Adrenal gland (tissue), 12 donors: Measurements from ENCODE around the gene WNT7A. TPM values are rescaled to one million over a fixed set of nuclear protein-coding genes. Genes with fewer than 3 reads are reported as not detected.

Experiments
- DNase-seq, 7 donors: peaks; one replicate each; pipeline ENCODE4 v3.0.0-alpha.2; 2019 to 2020
- H3K27ac ChIP-seq, 5 donors: fragments of 200-600 bp; sonication (generic) in 4 of 5; 1 replicate in 3 of 5; 2 replicates in 2 of 5; pipeline versions ENCODE4 v1.5.1 to v1.8.0; 2016 to 2020; ENCODE audit warnings: mild to moderate bottlenecking in 1 of 5
- H3K27me3 ChIP-seq: fragments of 200-600 bp; 2 replicates; pipeline ENCODE4 v1.8.0; 2021
- H3K36me3 ChIP-seq, 2 donors: fragments of 200-600 bp; replicated peaks in 1 of 2; 1 replicate in 1 of 2; 2 replicates in 1 of 2; pipeline versions ENCODE4 v1.5.1 to v1.8.0; 2018 to 2022
- H3K4me1 ChIP-seq, 2 donors: fragments of 200-600 bp; replicated peaks in 1 of 2; 1 replicate in 1 of 2; 2 replicates in 1 of 2; pipeline versions ENCODE4 v1.5.1 to v1.8.0; 2018 to 2021
- H3K4me3 ChIP-seq, 4 donors: fragments of 200-600 bp; sonication (generic) in 3 of 4; one replicate each; pipeline ENCODE4 v1.5.1; 2016 to 2018
- H3K9me3 ChIP-seq, 3 donors: fragments of 200-600 bp; sonication (generic) in 1 of 3; replicated peaks in 1 of 3; 1 replicate in 2 of 3; 2 replicates in 1 of 3; pipeline versions ENCODE4 v1.5.1 to v1.8.0; 2016 to 2021
- CTCF ChIP-seq, 6 experiments: fragments of 450-650 bp in 4 of 6; fragments of 200-600 bp in 2 of 6; sonication (generic) in 1 of 6; IDR thresholded peaks; 1 replicate in 5 of 6; 2 replicates in 1 of 6; pipeline versions ENCODE4 v1.5.1 to v1.8.0; 2016 to 2021; ENCODE audit warnings: antibody characterized with exemption in 6 of 6, mild to moderate bottlenecking in 2 of 6, moderate library complexity in 1 of 6
- POLR2A ChIP-seq, 2 donors: fragments of 450-650 bp; IDR thresholded peaks; one replicate each; pipeline ENCODE4 v1.6.1; 2017; ENCODE audit warnings: antibody characterized with exemption in 2 of 2, mild to moderate bottlenecking in 2 of 2, moderate library complexity in 1 of 2
- WGBS, 4 donors: extraction: QIAGEN DNeasy Blood & Tissue Kit in 2 of 4; methylation state at CpG; one replicate each; pipeline versions ENCODE4 v1.1.5 to v1.1.7; 2013 to 2017; 5-methylcytosine and 5-hydroxymethylcytosine counted together
- intact Hi-C, 2 donors: fragments of 100-400 bp; cut with DNase I; formaldehyde crosslinking; loops; one replicate each; pipeline versions ENCODE4 v1.14.1 to v1.15.0; 2022 to 2023
- polyA plus RNA-seq, 3 donors: library from polyadenylated mRNA; stranded (reverse); fragments of 200-250 nt in 2 of 3; fragments of 350-450 nt in 1 of 3; fragmentation: Illumina TruSeq in 1 of 3; extraction: RNeasy Lipid Tissue Mini Kit (QIAGEN cat#74804) in 1 of 3; gene quantifications; one replicate each; pipeline ENCODE4 v1.2.3, GENCODE V29; 2013 to 2014
- total RNA-seq, 9 donors: library from RNA; depleted of rRNA in 4 of 9; stranded (reverse); fragments of >200 nt in 4 of 9; fragments of 120-200 nt in 1 of 9; fragmentation: NEBNext Ultra II Directional in 1 of 9; extraction: Animal tissue kit (Norgen Biotek cat#: 25700) in 1 of 9; gene quantifications; one replicate each; pipeline versions ENCODE4 v1.1.0 to v1.2.4, GENCODE V29; 2013 to 2023
- donor health status: healthy with polysubstance abuse.
- donor health status: Bipolar disorder and iron deficiency.
- donor health status: DM: yes; HTN: yes; CAD: no.
- donor health status: DM: no; HTN: no; CAD: no.
- donor health status: DM: no; HTN: no; CAD: no.
- donor health status: DM: yes; HTN: yes; CAD: no.

Gene WNT7A
- total and polyA plus RNA-seq, 12 donors, result under 0.01 TPM; not detected in 11

- no peak for TF ChIP-seq CTCF (IDR thresholded peaks at IDR 0.05)
- TF ChIP-seq POLR2A (IDR thresholded peaks at IDR 0.05), result no peak
- no peaks in the 10 kb centered on the region for H3K9me3 ChIP-seq
- WGBS, 4 donors, result 77 to 84% (median 79%) methylated on average over 7 of the region's 7 CpGs
- peaks cover 4% of the 10 kb centered on the region for H3K27me3 ChIP-seq
- no peaks in the 10 kb centered on the region for H3K4me1 ChIP-seq
- H3K36me3 ChIP-seq, result no peaks in the 10 kb centered on the region
- no peak for DNase-seq
- H3K4me3 ChIP-seq, result no peak overlapping the region
- H3K27ac ChIP-seq, result no peak overlapping the region
- intact Hi-C loops, result no loop called here
Measured at GRCh38 chr3:13845806-13846205, 34.1 kb downstream of the WNT7A start.

DNA sequence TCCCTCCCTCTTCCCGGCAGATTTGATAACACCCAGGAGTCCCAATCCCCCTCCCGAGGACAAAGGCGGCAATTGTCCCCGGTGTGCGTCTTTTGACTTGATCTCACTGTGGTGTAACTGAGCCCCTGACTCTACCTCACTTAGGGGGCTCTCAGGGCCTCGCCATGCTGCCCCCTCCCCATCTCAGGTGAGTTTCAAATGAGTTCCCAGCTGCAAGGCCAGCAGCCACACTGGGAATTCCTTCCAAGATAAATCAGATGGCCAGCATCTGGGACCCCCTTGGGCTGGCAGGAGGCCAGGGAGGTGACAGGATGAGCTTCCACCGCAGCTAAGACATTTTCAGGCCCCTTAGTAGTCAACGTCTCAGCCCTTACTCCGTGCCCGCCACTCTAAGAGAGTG, 35.0 kb downstream of the WNT7A start:
- no peak for DNase-seq
- Histone ChIP-seq H3K4me3 (no peak overlapping the region), H3K36me3 (no peaks in the 10 kb centered on the region), H3K27ac (no peak overlapping the region), H3K4me1 (no peaks in the 10 kb centered on the region), H3K27me3 (peaks cover 4% of the 10 kb centered on the region), H3K9me3 (no peaks in the 10 kb centered on the region)
- WGBS, 4 donors, result 72 to 85% (median 78%) methylated on average over 8 to 10 of the region's 10 CpGs
- intact Hi-C loops, result no loop called here
- TF ChIP-seq POLR2A (IDR thresholded peaks at IDR 0.05) (no peak), CTCF (IDR thresholded peaks at IDR 0.05) (no peak)

DNA sequence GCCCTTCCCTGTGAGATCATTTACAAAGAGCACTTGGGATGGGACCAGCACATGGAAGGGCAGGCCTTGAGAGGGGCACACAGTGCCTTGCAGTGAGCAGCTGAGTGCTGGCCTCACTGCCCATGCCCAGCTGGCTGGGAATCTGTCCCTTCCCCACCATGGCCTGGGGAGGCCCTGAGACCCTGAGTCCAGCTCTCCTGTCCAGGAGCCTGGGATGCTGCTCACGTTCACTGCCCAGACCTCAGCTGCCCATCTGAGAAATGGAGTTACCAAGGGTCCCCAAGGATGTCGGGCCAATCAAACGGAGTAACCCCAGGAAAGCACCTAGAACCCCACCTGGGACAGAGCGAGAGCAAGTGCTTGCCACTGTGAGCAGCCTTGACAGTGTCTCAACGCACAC, 35.6 kb downstream of the WNT7A start:
- Histone ChIP-seq H3K9me3 (no peaks in the 10 kb centered on the region), H3K4me1 (no peaks in the 10 kb centered on the region), H3K4me3 (no peak overlapping the region), H3K36me3 (no peaks in the 10 kb centered on the region), H3K27ac (no peak overlapping the region), H3K27me3 (peaks cover 4% of the 10 kb centered on the region)
- WGBS, 4 donors, result 88 to 93% (median 92%) methylated on average over 5 of the region's 5 CpGs
- DNase-seq, result no peak
- intact Hi-C loops, result no loop called here
- no peak for TF ChIP-seq POLR2A (IDR thresholded peaks at IDR 0.05)
- no peak for TF ChIP-seq CTCF (IDR thresholded peaks at IDR 0.05)

DNA sequence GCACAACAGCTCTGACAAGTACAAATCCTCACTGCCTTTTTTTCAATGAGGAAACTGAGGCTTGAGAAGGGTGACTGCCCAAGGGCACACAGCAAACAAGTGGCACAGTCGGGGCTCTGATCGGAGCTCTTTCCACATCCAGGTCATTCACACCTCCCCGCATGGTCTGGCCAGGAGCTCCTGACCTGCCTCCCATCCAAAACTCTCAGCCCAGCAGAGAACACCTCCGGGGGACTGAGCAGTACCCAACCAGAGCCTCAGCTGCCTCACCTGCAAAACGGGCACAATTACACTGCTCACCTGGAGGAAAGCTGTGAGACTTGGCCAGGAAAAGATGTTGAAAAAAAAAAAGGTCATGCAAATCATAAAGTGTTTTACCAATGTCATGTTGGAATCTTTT, 36.5 kb downstream of the WNT7A start:
- no peak overlapping the region for H3K4me3 ChIP-seq
- intact Hi-C loops, result no loop called here
- no peak for DNase-seq
- WGBS, 4 donors, result 72 to 84% (median 76%) methylated on average over 5 of the region's 5 CpGs
- no peak overlapping the region for H3K27ac ChIP-seq
- peaks cover 4% of the 10 kb centered on the region for H3K27me3 ChIP-seq
- no peaks in the 10 kb centered on the region for H3K9me3 ChIP-seq
- H3K4me1 ChIP-seq, result no peaks in the 10 kb centered on the region
- TF ChIP-seq CTCF (IDR thresholded peaks at IDR 0.05), result no peak
- TF ChIP-seq POLR2A (IDR thresholded peaks at IDR 0.05), result no peak
- no peaks in the 10 kb centered on the region for H3K36me3 ChIP-seq
